Calu3 (cell line): ENCODE results near the gene CPNE7. TPM values are rescaled to one million over a fixed set of nuclear protein-coding genes. Genes with fewer than 3 reads are reported as not detected.
A peak's percentile ranks its signal among the peaks of the same experiment; 100 is the strongest.

Source experiments
- BruUV-seq: library from RNA; stranded (reverse); fragments of 400-500 nt; replicated peaks from 2 replicates; lab custom pipeline; 2021; lab: Mats Ljungman, UMichigan
- CTCF ChIA-PET: fragments of 300-600 bp; sonication (Branson Sonifier 250); formaldehyde crosslinking; loops from one replicate; lab custom pipeline; 2022; ENCODE audit warnings: antibody characterized with exemption; lab: Charles Lee
- DNase-seq: peaks from one replicate; pipeline ENCODE4 v3.0.0; 2022
- H3K27ac Mint-ChIP-seq: one replicate; pipeline ENCODE4 v1.8.0; 2022; ENCODE audit warnings: mixed read lengths; ENCODE audit not compliant: unreplicated experiment
- H3K27me3 Mint-ChIP-seq: one replicate; pipeline ENCODE4 v1.8.0; 2022; ENCODE audit warnings: mixed read lengths; ENCODE audit not compliant: unreplicated experiment
- H3K36me3 Mint-ChIP-seq: one replicate; pipeline ENCODE4 v1.8.0; 2022; ENCODE audit warnings: mild to moderate bottlenecking, moderate library complexity, mixed read lengths; ENCODE audit not compliant: insufficient read depth, unreplicated experiment
- H3K4me1 Mint-ChIP-seq: one replicate; pipeline ENCODE4 v1.8.0; 2022; ENCODE audit warnings: mild to moderate bottlenecking, low read depth, mixed read lengths; ENCODE audit not compliant: unreplicated experiment
- H3K4me3 Mint-ChIP-seq: one replicate; pipeline ENCODE4 v1.8.0; 2022; ENCODE audit warnings: mild to moderate bottlenecking, low read depth, moderate library complexity, mixed read lengths; ENCODE audit not compliant: unreplicated experiment
- H3K9me3 Mint-ChIP-seq: one replicate; pipeline ENCODE4 v1.8.0; 2022; ENCODE audit warnings: low read depth, mixed read lengths; ENCODE audit not compliant: unreplicated experiment
- CTCF ChIP-seq: fragments of 200-600 bp; IDR thresholded peaks from one replicate; pipeline ENCODE4 v1.8.0; 2022; ENCODE audit warnings: antibody characterized with exemption; ENCODE audit not compliant: unreplicated experiment
- intact Hi-C: fragments of 100-400 bp; cut with micrococcal nuclease; formaldehyde crosslinking; loops from one replicate; pipeline ENCODE4 v1.10.0; 2022; ENCODE audit not compliant: unreplicated experiment
- total RNA-seq: library from RNA; stranded (reverse); gene quantifications from 2 replicates; pipeline ENCODE4 v1.2.3, GENCODE V29; 2022

The CPNE7 gene
- total RNA-seq, 1 experiment from 2014 or later = 31.3 TPM

- intact Hi-C loops = loop anchor here (5.0 kb wide), 1 partner anchor 232 kb away; no protein-coding TSS in a partner anchor
- peak overlapping the region; percentile 82 for H3K27ac Mint-ChIP-seq
- no peaks in the 10 kb centered on the region for H3K9me3 Mint-ChIP-seq
- DNase-seq = no peak
- CTCF ChIA-PET = no interaction called here
- H3K27me3 Mint-ChIP-seq = peaks cover 12% of the 10 kb centered on the region
- H3K4me3 Mint-ChIP-seq = peak overlapping the region; percentile 61
- no TSS peak for BruUV-seq
- TF ChIP-seq CTCF = no peak
- peaks cover 91% of the 10 kb centered on the region for H3K36me3 Mint-ChIP-seq
- H3K4me1 Mint-ChIP-seq = peaks cover 43% of the 10 kb centered on the region
Observed at GRCh38 chr16:89564476-89565255, 10.9 kb upstream of the CPNE7 start.

GRCh38 chr16:89565256-89565505 is 10.4 kb upstream of the CPNE7 start:
- H3K27me3 Mint-ChIP-seq = peaks cover 17% of the 10 kb centered on the region
- intact Hi-C loops = no loop called here
- no peak for DNase-seq
- no peak for TF ChIP-seq CTCF
- H3K36me3 Mint-ChIP-seq = peaks cover 86% of the 10 kb centered on the region
- CTCF ChIA-PET = interaction anchor here (1.1 kb wide), 1 partner anchor 76 kb away, joined by 4 read pairs; no protein-coding TSS in a partner anchor
- H3K4me1 Mint-ChIP-seq = peaks cover 39% of the 10 kb centered on the region
- H3K4me3 Mint-ChIP-seq = peak overlapping the region; percentile 61
- BruUV-seq = no TSS peak
- no peaks in the 10 kb centered on the region for H3K9me3 Mint-ChIP-seq
- H3K27ac Mint-ChIP-seq = peak overlapping the region; percentile 82

GRCh38 chr16:89565506-89566372 is 9.8 kb upstream of the CPNE7 start:
- H3K9me3 Mint-ChIP-seq = no peaks in the 10 kb centered on the region
- TF ChIP-seq CTCF = peak; percentile 79
- DNase-seq = peak; percentile 81
- H3K36me3 Mint-ChIP-seq = peaks cover 85% of the 10 kb centered on the region
- H3K4me3 Mint-ChIP-seq = peak overlapping the region; percentile 61
- BruUV-seq = no TSS peak
- H3K27me3 Mint-ChIP-seq = peaks cover 23% of the 10 kb centered on the region
- CTCF ChIA-PET = interaction anchor here (0.6 to 1.1 kb wide), 5 partner anchors 36 to 136 kb away, joined by 3 to 4 read pairs (median 3); partner anchors contain the start of gene SPATA2L
- H3K27ac Mint-ChIP-seq = peak overlapping the region; percentile 82
- intact Hi-C loops = no loop called here
- peaks cover 39% of the 10 kb centered on the region for H3K4me1 Mint-ChIP-seq

- H3K36me3 Mint-ChIP-seq = peaks cover 72% of the 10 kb centered on the region
- intact Hi-C loops = no loop called here
- H3K4me1 Mint-ChIP-seq = peaks cover 28% of the 10 kb centered on the region
- H3K4me3 Mint-ChIP-seq = no peak overlapping the region
- DNase-seq = no peak
- no TSS peak for BruUV-seq
- peaks cover 44% of the 10 kb centered on the region for H3K27me3 Mint-ChIP-seq
- TF ChIP-seq CTCF = no peak
- no peaks in the 10 kb centered on the region for H3K9me3 Mint-ChIP-seq
- no peak overlapping the region for H3K27ac Mint-ChIP-seq
- CTCF ChIA-PET = no interaction called here
Observed at GRCh38 chr16:89567656-89568594, 7.6 kb upstream of the CPNE7 start.
